Activated naive CD8-positive, alpha-beta T cell treated with anti-CD3 and anti-CD28 coated beads, Interleukin-2, amount 50 U/mL, for 16 hours (primary cell): ENCODE results near the gene PTPRE.

Experiments
- DNase-seq: peaks from one replicate; pipeline ENCODE4 v3.0.0-alpha.2; 2020; ENCODE audit warnings: low read depth, low spot score

The PTPRE gene, protein sequence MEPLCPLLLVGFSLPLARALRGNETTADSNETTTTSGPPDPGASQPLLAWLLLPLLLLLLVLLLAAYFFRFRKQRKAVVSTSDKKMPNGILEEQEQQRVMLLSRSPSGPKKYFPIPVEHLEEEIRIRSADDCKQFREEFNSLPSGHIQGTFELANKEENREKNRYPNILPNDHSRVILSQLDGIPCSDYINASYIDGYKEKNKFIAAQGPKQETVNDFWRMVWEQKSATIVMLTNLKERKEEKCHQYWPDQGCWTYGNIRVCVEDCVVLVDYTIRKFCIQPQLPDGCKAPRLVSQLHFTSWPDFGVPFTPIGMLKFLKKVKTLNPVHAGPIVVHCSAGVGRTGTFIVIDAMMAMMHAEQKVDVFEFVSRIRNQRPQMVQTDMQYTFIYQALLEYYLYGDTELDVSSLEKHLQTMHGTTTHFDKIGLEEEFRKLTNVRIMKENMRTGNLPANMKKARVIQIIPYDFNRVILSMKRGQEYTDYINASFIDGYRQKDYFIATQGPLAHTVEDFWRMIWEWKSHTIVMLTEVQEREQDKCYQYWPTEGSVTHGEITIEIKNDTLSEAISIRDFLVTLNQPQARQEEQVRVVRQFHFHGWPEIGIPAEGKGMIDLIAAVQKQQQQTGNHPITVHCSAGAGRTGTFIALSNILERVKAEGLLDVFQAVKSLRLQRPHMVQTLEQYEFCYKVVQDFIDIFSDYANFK

GRCh38 chr10:127906548-127907377 is at the start of gene PTPRE:
Gene PTPRE, plus strand, starts transcription at chr10:127907103. Its CDS starts 133,779 bp downstream, at chr10:128040882.
- peak; percentile 30 for DNase-seq

DNA sequence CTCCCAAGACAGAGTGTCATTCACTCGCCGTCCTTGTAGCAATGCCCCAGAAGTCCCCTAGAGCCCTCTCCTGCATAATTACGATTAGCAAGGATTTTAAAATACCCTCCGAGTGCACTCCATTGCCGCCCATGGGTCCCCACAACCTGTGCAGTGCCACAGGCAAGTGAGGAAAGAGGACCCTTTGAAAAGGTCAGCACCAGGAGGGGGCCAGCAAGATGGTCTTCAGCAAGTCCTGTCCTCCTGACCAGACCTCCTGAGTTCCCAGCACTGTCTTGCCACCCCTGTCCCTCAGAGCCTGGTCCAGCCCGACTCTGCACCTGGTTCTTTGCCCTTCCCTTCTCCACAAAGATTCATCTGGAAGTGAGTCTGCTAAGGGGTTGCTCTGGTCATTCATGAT is 46.3 kb upstream of the PTPRE start:
- DNase-seq = no peak

DNA sequence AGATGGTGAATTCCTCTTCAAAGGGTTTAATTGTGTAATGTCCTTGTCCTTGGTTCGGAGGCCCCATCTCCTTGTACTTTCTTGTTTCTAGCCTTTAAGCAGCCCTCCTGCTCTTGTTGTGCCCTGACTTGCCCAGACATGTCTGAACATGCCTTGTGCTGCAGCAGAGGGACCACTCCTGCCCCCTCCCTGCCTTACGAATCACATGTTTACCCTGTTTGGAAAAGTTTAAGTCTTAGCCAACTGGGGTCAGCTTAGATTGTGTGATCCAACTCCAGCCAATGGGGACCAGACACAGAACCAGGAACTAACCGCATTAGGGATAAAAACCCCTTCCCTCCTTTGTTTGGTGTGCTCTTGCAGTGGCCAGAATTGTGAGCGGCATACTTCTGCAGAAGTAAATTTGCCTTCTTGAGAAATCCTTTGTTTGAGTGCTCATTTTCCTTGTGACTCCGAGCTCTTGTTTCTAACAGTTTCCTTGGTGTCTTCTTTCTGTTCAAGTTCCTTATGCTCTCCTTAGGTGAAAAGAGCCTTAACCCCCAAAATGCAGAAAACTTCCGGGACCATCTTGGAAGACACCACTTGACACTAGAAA is 43.6 kb upstream of the PTPRE start:
- no peak for DNase-seq

GRCh38 chr10:127866276-127867013 is 40.5 kb upstream of the PTPRE start:
- DNase-seq = no peak

GRCh38 chr10:127867805-127868204 is 39.1 kb upstream of the PTPRE start:
- no peak for DNase-seq

DNA sequence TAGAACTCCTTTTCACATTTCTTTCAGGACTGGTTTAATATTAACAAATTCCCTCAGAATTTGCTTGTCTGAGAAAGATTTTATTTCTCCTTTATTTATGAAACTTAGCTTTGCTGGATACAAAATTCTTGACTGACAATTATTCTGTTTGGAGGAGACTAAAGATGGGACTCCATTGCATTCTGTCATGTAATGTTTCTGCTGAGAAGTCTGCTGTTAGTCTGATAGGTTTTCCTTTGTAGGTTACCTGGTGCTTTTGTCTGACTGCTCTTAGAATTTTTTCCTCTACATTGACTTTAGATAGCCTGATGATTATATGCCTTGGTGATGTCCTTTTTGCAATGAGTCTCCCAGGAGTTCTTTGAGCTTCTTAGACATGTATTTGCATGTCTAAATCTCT is 37.6 kb upstream of the PTPRE start:
- DNase-seq = no peak

- no peak for DNase-seq
Observed at GRCh38 chr10:127871631-127872010, 35.3 kb upstream of the PTPRE start.

DNA sequence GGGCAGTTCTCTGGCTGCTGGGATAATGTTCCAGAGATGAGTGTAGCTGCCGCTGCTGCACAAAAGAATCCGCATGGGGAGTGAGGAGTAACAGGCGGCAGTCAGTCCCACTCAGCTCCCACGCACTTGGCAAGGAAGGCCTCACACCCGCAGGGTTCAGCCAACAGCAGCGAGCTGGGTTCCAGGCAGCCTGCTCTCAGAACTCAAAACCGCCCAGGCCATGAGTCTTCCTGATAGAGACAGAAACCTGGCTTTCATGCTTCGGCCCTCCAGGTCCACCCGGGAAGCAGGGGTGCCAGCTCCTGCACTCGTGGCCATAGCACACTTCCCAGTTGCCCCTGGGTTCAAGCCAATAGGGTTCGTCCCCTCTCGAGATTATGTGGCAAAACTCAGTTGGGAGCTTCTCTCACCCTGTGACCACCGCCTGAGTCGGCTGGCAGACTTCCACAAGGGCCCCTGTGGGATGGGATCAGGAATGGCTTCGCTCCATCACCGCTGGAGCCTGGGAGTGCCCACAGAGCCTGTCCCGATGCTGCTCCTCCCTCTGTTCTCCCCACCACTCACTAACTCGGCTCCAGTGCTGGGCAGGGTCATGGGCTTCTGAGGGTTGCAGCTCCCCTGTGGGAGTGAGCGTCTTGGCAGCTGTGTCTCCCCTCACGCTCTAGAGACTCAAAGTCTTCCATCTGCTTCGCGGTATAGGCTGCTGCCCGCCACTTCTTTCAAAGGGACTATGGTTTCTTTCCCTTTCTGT is 34.7 kb upstream of the PTPRE start:
- DNase-seq = no peak

GRCh38 chr10:127872871-127873600 is 33.9 kb upstream of the PTPRE start:
- DNase-seq = no peak

DNA sequence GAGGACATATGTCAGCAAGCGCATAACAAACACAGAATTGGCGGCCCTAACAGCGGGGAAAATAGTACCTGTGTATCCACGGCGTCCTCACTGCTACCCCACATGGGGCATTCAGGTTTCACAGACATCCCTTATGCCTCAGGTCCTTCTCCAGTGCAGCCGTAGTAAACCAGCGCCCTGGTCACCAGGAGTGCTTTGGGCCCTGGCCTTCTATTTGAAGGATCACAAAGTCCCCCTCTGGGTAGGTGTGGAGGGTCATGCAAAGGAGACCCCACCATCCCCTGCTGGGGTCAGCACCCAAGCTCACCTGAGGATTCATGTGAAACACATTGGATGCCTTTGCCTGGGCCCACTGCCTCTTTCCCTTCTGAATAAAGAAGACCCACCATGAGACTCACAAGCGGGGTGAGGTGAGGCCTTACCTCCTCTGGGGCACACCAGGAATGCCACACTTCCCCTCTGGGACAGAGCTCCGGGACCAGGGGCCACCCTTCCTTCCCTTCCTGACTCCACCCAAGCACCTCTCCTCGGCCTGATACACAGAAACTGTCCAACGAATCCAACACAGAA is 32.9 kb upstream of the PTPRE start:
- no peak for DNase-seq

DNA sequence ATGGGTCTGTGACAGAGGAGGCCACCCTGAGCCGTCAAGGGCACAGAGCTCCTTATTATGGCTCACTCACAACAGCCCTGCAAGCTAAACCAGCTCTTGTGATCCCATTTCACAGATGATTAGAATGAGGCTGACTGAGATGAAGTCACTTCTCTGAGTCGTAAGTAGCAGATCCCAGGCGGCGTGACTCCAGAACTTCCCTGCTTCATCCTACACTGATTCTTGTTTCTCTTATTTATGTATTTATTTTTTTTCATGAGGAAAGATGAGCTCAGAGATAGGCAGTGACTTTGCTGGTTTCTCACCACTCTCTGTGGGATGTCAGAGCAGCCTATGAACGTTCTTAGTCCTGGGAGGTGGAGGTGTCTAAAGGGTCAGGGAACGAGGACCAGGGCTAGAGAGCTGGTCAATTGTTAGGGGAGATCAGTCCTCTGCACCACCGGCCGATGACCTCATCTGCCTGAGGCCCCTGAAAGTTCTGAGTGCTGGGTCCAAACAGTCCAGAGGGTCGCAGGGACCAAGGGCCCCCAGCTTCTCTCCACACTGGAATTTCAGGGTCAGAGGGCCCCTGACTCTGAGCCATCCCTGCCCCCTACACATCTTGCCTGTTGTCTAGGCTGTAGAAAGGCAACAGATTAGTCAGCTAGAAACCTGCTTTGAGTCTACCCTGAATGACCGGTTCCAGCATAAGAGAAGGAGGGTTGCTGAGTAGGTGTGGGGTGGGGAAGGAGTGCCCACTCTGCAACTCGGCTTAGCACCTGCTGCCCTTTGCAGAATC is 32.0 kb upstream of the PTPRE start:
- DNase-seq = no peak

DNA sequence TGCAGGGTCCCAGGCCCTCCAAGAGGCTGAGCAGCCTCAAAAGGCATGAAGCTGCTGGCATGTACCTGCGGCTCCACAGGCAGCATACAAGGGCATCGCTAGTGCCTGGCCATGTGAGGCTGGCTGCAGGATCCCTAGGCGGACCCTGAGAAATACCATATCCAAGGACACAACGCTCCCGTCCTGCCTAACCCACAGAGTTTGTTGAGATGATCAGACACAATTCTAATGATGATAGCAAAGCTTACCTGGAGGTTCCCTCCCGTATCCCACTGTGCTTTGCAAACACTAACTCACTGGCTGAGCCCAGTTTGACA is 31.5 kb upstream of the PTPRE start:
- no peak for DNase-seq

GRCh38 chr10:127875916-127876315 is 31.0 kb upstream of the PTPRE start:
- DNase-seq = no peak

DNA sequence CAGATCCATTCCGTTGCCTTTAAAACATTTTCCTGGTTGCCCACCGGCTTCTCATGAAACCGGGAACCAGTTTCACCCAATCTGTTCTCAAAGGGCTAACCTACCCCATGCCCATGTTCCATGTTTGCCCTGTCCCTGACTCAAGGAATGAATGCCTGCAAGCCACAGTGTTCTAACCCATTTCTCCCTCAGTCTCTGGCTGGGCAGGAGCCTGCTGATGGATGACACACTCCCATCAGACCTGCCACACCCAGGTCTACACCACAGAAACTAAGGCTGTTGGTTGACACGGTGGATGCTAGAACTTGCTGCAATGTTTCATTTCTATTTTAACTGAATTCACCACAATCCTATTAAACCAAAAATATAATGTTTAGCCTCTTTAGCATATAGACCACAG is 29.8 kb upstream of the PTPRE start:
- DNase-seq = no peak

- no peak for DNase-seq
Observed at GRCh38 chr10:127877699-127878098, 29.2 kb upstream of the PTPRE start.

GRCh38 chr10:127878475-127879055 is 28.3 kb upstream of the PTPRE start:
- no peak for DNase-seq

GRCh38 chr10:127880557-127880956 is 26.3 kb upstream of the PTPRE start:
- no peak for DNase-seq

DNA sequence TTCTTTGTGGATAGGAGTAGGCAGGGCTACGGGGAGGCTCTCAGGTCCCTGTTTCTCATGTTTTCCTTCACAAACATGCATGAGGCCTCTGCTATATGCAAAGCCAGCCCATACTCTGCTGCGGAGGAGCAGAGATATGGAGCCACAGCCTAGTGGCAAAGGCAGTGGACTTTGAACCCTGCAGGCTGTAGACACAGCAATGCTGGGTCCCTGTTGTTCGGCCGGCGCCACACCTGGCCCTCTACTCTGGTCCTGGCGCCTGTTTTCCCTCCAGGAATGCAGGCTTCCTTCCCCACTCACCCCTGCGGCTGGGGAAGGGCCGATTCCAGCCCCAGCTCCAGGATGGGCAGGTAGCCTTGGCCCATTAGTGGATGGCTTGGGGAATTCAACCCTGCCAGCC is 25.6 kb upstream of the PTPRE start:
- DNase-seq = no peak
